ENCODE measurements around the gene TACR1. TPM values are rescaled to one million over a fixed set of nuclear protein-coding genes. Genes with fewer than 3 reads are reported as not detected.
"Not testable (repeated sequence)": the region's sequence is repeated elsewhere in the genome, so short reads cannot be mapped to it uniquely, and the experiment has no call there.

The TACR1 gene
- total RNA-seq = under 0.01 TPM in 1 of 2 replicates, not detected in the other

- DNase-seq (ENCODE audit: low read depth) = peak; percentile 73
- TF ChIP-seq CTCF (IDR thresholded peaks at IDR 0.05; ENCODE audit: insufficient read depth, low read depth, low read length) = peak; percentile 77
- H3K4me3 ChIP-seq (ENCODE audit: low read depth, low read length) = peak within 1 kb of the TSS; percentile 36
These were observed at the start of gene TACR1 for GRCh38 chr2:75199428-75200011. TSS of gene TACR1 (minus strand) at chr2:75199520. CDS start at chr2:75198934, 586 bp downstream.

DNA sequence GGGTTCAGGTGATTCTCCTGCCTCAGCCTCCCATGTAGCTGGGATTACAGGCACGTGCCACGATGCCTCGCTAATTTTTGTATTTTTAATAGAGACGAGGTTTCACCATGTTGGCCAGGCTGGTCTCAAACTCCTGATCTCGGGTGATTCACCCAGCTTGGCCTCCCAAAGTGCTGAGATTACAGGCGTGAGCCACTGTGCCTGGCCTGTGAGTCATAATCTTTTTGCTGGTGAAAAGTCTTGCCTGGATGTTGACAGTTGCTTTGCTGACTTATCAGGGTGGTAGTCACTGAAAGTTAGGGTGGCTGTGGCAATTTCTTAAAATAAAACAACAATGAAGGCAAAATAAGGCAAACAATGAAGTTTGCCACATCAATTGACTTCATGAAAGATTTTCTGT, 49.3 kb upstream of the TACR1 start:
- DNase-seq (ENCODE audit: low read depth) = peak; percentile 12
- not testable (repeated sequence) for H3K4me3 ChIP-seq (ENCODE audit: low read depth, low read length)

- TF ChIP-seq CTCF (IDR thresholded peaks at IDR 0.05; ENCODE audit: insufficient read depth, low read depth, low read length) = no peak
- peak; percentile 47 for DNase-seq (ENCODE audit: low read depth)
- H3K4me3 ChIP-seq (ENCODE audit: low read depth, low read length) = no peak overlapping the region
These were observed 47.3 kb upstream of the TACR1 start for GRCh38 chr2:75246441-75247167.

- H3K4me3 ChIP-seq (ENCODE audit: low read depth, low read length) = no peak overlapping the region
- TF ChIP-seq CTCF (IDR thresholded peaks at IDR 0.05; ENCODE audit: insufficient read depth, low read depth, low read length) = no peak
- DNase-seq (ENCODE audit: low read depth) = no peak
These were observed 43.9 kb upstream of the TACR1 start for GRCh38 chr2:75243219-75243618.

DNA sequence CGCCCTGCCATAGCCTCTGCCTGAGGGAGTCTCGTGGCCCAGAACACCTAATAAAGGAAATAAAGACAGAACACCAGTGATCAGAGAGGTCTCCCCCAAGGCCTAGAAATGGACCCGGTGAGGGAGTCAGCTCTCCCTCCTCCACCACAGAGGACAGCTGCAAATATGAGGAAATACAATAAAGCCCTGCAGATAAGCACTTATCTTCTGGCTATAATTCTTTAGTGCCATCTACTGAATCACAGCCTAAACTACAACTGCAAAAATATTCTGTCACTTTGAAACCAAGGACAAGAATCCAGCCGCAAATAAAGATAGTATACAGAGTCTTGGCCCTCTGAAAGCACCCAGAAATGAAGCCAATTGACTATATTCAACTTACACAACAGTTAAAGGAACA, 42.4 kb upstream of the TACR1 start:
- no peak overlapping the region for H3K4me3 ChIP-seq (ENCODE audit: low read depth, low read length)
- DNase-seq (ENCODE audit: low read depth) = peak; percentile 33
- TF ChIP-seq CTCF (IDR thresholded peaks at IDR 0.05; ENCODE audit: insufficient read depth, low read depth, low read length) = peak; percentile 40

DNA sequence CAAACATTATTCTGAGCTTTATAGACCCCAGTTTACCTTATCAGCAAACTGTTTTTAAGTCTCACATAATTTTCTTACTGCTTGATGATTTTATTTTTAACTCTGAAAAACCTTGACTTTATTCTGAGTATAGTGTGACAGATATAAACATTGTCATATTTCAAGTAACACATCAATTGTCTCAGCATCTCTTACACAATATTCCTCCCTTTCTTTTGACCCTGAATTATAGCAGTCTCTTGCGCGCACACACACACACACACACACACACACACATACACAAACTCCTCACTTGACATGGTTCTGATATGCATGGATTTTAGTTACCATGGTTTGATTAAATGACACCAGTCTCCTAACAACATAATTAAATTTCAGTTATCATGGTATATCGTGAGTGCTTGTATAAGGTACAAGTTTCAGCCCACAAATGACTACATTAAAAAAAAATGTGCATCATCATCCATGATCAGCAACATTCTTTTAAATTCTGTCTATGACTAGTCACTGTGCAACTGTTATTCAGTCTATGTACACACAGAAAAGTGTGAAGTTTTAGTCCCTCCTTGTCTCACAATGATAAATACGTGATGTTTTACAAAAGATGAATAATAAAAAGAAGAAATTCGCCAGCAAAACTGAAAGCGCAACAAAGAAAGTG, 39.5 kb upstream of the TACR1 start:
- H3K4me3 ChIP-seq (ENCODE audit: low read depth, low read length) = no peak overlapping the region
- DNase-seq (ENCODE audit: low read depth) = peak; percentile 69
- TF ChIP-seq CTCF (IDR thresholded peaks at IDR 0.05; ENCODE audit: insufficient read depth, low read depth, low read length) = no peak

- no peak for DNase-seq (ENCODE audit: low read depth)
- no peak overlapping the region for H3K4me3 ChIP-seq (ENCODE audit: low read depth, low read length)
- TF ChIP-seq CTCF (IDR thresholded peaks at IDR 0.05; ENCODE audit: insufficient read depth, low read depth, low read length) = no peak
These were observed 38.0 kb upstream of the TACR1 start for GRCh38 chr2:75237296-75237695.
